ENCODE data around the gene NFILZ.
A peak's percentile ranks its signal among the peaks of the same experiment; 100 is the strongest.

The NFILZ gene, protein sequence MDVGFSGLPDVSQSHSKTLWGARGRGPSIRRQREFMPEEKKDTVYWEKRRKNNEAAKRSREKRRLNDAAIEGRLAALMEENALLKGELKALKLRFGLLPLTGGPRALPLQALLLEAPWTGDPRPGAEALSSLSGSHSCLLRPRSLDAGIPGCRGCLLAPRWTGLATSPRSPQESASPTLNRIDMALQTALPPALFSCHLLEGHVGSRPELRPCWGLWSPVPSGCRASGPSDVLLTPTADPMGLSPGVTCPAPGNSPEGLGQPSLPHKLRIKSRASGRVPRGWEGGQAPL

GRCh38 chr19:8629996-8630683 is at the start of gene NFILZ:
NFILZ (plus strand) TSS chr19:8630633; CDS start chr19:8676766, 46,133 bp downstream.
- Histone ChIP-seq H3K79me2 (ENCODE audit: insufficient read depth, low read length) (no peaks in the 10 kb centered on the region), H3K4me3 (ENCODE audit: low read depth in 1 of 2, low read length in 2 of 2) (no peak within 1 kb of the TSS), H3K4me2 (ENCODE audit: insufficient read depth, low read length) (no peak within 1 kb of the TSS), H4K20me1 (ENCODE audit: insufficient read depth, low read length) (no peaks in the 10 kb centered on the region), H3K27ac (ENCODE audit: low read length) (no peak within 1 kb of the TSS), H3K36me3 (ENCODE audit: insufficient read depth, low read length) (no peaks in the 10 kb centered on the region), H3K27me3 (ENCODE audit: insufficient read depth, low read length, poor library complexity) (no peaks in the 10 kb centered on the region), H3K9ac (ENCODE audit: low read depth, low read length) (no peak within 1 kb of the TSS), H2AFZ (ENCODE audit: low read depth, low read length) (no peak within 1 kb of the TSS; the same call in 1 of the 2 replicates), H3K9me3 (ENCODE audit: insufficient read depth, low read length, severe bottlenecking) (no peaks in the 10 kb centered on the region), H3K4me1 (ENCODE audit: insufficient read depth, low read length) (no peaks in the 10 kb centered on the region)
- no peak for DNase-seq
- TF ChIP-seq EZH2 (IDR thresholded peaks at IDR 0.05; ENCODE audit: borderline replicate concordance, low read depth, low read length, severe bottlenecking): no peak
- TF ChIP-seq, protein P1, sequence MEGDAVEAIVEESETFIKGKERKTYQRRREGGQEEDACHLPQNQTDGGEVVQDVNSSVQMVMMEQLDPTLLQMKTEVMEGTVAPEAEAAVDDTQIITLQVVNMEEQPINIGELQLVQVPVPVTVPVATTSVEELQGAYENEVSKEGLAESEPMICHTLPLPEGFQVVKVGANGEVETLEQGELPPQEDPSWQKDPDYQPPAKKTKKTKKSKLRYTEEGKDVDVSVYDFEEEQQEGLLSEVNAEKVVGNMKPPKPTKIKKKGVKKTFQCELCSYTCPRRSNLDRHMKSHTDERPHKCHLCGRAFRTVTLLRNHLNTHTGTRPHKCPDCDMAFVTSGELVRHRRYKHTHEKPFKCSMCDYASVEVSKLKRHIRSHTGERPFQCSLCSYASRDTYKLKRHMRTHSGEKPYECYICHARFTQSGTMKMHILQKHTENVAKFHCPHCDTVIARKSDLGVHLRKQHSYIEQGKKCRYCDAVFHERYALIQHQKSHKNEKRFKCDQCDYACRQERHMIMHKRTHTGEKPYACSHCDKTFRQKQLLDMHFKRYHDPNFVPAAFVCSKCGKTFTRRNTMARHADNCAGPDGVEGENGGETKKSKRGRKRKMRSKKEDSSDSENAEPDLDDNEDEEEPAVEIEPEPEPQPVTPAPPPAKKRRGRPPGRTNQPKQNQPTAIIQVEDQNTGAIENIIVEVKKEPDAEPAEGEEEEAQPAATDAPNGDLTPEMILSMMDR (IDR thresholded peaks at IDR 0.05; ENCODE audit: borderline replicate concordance, extremely low read depth, low read length, poor library complexity, severe bottlenecking): no peak
- no peak for ATAC-seq (ENCODE audit: insufficient read depth, low read depth)

DNA sequence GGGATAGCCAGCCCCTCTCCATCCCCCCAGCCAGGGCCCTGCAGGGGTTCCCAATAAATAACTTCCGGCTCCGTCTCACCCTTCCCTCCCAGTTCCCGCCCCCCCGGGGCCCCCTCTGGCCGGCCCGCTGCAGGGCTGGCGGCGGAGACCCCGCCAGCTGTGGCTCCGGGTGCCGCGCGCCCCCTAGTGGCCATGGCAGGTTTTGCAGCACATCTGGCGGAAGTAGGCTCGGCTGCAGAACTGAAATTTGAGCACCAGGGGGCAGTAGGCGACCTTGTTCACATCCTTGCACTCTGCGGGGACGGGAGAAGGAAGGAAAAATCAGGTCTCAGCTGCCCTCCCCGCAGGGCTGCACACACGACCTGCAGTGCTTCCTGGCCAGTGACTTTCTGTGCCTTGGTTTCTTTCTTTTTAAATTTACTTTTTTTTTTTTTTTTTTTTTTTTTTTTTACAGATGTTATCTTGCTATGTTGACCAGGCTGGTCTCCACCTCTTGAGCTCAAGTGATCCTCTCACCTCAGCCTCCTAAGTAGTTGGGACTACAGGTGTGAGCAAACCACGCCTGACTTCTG is 49.6 kb upstream of the NFILZ start:
- Histone ChIP-seq H2AFZ (ENCODE audit: low read depth, low read length) (no peak overlapping the region), H3K9ac (ENCODE audit: low read depth, low read length) (no peak overlapping the region), H3K9me3 (ENCODE audit: insufficient read depth, low read length, severe bottlenecking) (no peaks in the 10 kb centered on the region), H4K20me1 (ENCODE audit: insufficient read depth, low read length) (no peaks in the 10 kb centered on the region; the same call in 1 of the 2 replicates), H3K27me3 (ENCODE audit: insufficient read depth, low read length, poor library complexity) (peaks cover 5% of the 10 kb centered on the region), H3K36me3 (ENCODE audit: insufficient read depth, low read length) (no peaks in the 10 kb centered on the region), H3K27ac (ENCODE audit: low read length) (no peak overlapping the region), H3K79me2 (ENCODE audit: insufficient read depth, low read length) (no peaks in the 10 kb centered on the region), H3K4me3 (ENCODE audit: low read depth in 1 of 2, low read length in 2 of 2) (no peak overlapping the region), H3K4me2 (ENCODE audit: insufficient read depth, low read length) (peak overlapping the region; percentile 24), H3K4me1 (ENCODE audit: insufficient read depth, low read length) (peaks cover 12% of the 10 kb centered on the region)
- ATAC-seq (ENCODE audit: insufficient read depth, low read depth) (peak; percentile 82), DNase-seq (peak; percentile 89)
- TF ChIP-seq, protein P1 (IDR thresholded peaks at IDR 0.05; ENCODE audit: borderline replicate concordance, extremely low read depth, low read length, poor library complexity, severe bottlenecking): peak; percentile 99
- no peak for TF ChIP-seq EZH2 (IDR thresholded peaks at IDR 0.05; ENCODE audit: borderline replicate concordance, low read depth, low read length, severe bottlenecking)

DNA sequence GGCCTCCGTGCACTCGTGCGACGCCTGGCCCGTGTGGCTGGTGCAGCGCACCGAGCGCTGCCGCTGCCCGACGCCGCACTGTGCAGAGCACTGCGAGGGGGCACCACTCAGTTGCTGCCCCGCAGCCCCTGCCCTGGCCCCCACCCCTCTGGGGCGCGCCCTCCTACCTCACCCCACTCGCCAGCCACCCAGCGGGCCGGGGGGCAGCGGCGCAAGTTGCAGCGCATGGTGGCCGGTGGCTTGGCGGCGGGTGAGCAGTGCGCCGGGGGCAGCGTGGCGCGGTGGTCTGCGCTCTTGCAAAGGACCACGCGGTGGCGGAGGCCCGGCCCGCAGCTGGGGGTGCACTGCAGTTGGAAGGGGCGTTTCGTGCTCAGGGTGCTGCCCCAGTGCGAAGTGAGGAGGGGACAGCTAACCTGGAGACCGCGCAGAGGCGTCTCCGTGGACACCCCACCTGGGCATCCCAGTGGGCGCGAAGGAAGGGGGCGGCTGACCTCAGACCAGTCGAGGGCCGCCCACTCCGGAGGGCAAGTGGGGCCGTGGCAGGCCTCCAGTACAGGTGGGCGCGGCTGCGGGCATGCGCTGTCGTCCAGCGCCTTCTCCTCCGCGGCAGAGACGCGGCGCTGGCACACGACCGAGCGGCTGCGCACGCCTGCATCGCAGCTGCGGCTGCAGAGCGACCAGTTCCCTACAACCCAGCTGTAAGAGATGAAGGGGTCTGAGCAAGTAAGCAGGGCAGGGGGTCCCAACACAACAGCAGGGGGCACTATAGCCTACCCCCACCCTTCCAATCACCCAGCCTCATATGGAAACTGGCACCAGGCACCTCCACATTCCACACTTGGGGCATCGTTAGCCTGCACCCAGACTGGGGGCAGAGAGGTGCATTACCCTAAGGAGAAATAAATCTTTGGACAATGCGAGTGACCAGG is 45.2 kb upstream of the NFILZ start:
- no peak for DNase-seq
- Histone ChIP-seq H3K4me3 (ENCODE audit: low read depth in 1 of 2, low read length in 2 of 2) (no peak overlapping the region), H3K79me2 (ENCODE audit: insufficient read depth, low read length) (no peaks in the 10 kb centered on the region), H3K4me2 (ENCODE audit: insufficient read depth, low read length) (no peak overlapping the region), H3K27ac (ENCODE audit: low read length) (no peak overlapping the region), H4K20me1 (ENCODE audit: insufficient read depth, low read length) (no peaks in the 10 kb centered on the region; the same call in 1 of the 2 replicates), H3K36me3 (ENCODE audit: insufficient read depth, low read length) (no peaks in the 10 kb centered on the region), H3K9me3 (ENCODE audit: insufficient read depth, low read length, severe bottlenecking) (no peaks in the 10 kb centered on the region), H3K27me3 (ENCODE audit: insufficient read depth, low read length, poor library complexity) (no peaks in the 10 kb centered on the region), H3K4me1 (ENCODE audit: insufficient read depth, low read length) (peaks cover 6% of the 10 kb centered on the region; the same call in 1 of the 2 replicates), H2AFZ (ENCODE audit: low read depth, low read length) (no peak overlapping the region), H3K9ac (ENCODE audit: low read depth, low read length) (no peak overlapping the region)
- ATAC-seq (ENCODE audit: insufficient read depth, low read depth): no peak
- TF ChIP-seq, protein P1 (IDR thresholded peaks at IDR 0.05; ENCODE audit: borderline replicate concordance, extremely low read depth, low read length, poor library complexity, severe bottlenecking): no peak
- TF ChIP-seq EZH2 (IDR thresholded peaks at IDR 0.05; ENCODE audit: borderline replicate concordance, low read depth, low read length, severe bottlenecking): no peak

Measured in DND-41 (cell line).